T-helper 2 cell treated with Interferon-gamma antibody and Interleukin-4, amounts not matched to agents 100 ng/mL and 5 ng/mL, for 36 hours (primary cell): ENCODE measurements around the gene SYT12. TPM values are rescaled to one million over a fixed set of nuclear protein-coding genes. Genes with fewer than 3 reads are reported as not detected.

ENCODE experiments used
- intact Hi-C: fragments of 100-400 bp; cut with micrococcal nuclease; formaldehyde crosslinking; loops from one replicate; pipeline ENCODE4 v1.15.1; 2023
- total RNA-seq: library from RNA; stranded (reverse); gene quantifications from 2 replicates; pipeline ENCODE4 v1.2.3, GENCODE V29; 2022

SYT12 gene
- total RNA-seq, 1 donor from 2014 or later = not detected

GRCh38 chr11:67054836-67055523 is 32.0 kb downstream of the SYT12 start:
- intact Hi-C loops = no loop called here

- intact Hi-C loops = no loop called here
Observed at GRCh38 chr11:67055812-67056211, 32.9 kb downstream of the SYT12 start.

GRCh38 chr11:67056267-67057204 is 33.6 kb downstream of the SYT12 start, which contains the start of gene RHOD:
TSS of gene RHOD (plus strand) at chr11:67056847. CDS start at chr11:67056903, 56 bp downstream.
- intact Hi-C loops = no loop called here

GRCh38 chr11:67057205-67057672 is 34.3 kb downstream of the SYT12 start:
- intact Hi-C loops = no loop called here

DNA sequence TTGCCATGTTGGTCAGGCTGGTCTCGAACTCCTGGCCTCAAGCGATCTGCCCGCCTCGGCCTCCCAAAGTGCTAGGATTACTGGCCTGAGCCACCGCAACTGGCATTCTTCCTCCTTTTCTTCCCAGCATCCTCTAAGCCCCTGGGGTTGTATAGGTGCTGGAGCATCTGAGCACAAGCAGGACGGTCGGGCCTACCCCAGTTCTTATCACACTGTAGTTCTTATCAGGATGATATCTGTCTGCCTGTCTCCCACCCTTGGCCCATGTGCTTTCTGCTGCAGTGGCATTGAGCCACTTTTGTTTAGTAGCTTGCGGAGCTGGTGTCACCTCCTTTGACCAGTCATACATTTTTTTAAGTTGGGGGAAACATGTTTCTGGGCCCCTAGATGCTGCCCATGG is 35.6 kb downstream of the SYT12 start:
- intact Hi-C loops = no loop called here

GRCh38 chr11:67059671-67060070 is 36.7 kb downstream of the SYT12 start:
- intact Hi-C loops = no loop called here

GRCh38 chr11:67060111-67060522 is 37.2 kb downstream of the SYT12 start:
- intact Hi-C loops = no loop called here

DNA sequence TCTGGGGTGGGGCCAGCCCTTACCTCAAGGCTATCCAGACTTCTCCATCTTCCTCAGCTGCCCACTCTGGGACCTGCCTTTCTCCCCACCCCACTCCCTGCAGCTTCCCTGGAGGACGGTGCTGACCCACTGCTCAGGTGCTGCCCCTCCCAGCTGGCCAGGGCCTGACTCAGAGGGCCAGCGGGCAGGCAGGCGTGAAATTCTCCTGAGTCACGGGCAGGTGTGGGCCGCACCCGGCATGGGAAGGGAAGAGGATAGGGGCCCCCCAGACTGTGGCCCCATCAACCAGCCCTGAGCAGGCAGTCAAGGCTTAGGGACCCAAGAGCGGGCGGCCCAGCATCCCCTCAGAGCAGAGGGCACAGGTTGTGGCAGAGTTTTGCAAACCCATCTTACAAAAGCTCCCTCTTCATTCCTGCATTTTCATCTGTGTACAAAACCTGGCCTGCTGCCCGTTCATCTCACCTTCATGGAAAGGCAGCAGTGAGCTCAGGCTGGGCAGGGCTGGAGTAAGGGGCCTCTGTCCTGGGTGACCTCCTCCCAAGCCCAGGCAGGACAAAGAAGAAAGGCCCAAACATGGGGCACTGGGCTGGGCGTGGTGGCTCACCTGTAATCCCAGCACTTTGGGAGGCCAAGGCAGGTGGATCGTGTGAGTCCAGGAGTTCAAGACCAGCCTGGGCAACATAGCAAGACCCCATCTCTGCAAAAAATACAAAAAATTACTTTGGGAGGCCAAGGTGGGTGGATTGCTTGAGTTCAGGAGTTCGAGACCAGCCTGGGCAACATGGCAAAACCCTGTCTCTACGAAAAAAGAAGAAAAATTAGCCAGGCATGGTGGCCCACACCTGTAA is 39.8 kb downstream of the SYT12 start:
- intact Hi-C loops = no loop called here

- intact Hi-C loops = no loop called here
Observed at GRCh38 chr11:67066333-67066709, 43.4 kb downstream of the SYT12 start.

- intact Hi-C loops = no loop called here
Observed at GRCh38 chr11:67071420-67072284, 48.7 kb downstream of the SYT12 start.

- intact Hi-C loops = no loop called here
Observed at GRCh38 chr11:67072295-67072694, 49.4 kb downstream of the SYT12 start.

GRCh38 chr11:67073908-67074307 is 51.0 kb downstream of the SYT12 start:
- intact Hi-C loops = no loop called here

- intact Hi-C loops = no loop called here
Observed at GRCh38 chr11:67076202-67076601, 53.3 kb downstream of the SYT12 start.

DNA sequence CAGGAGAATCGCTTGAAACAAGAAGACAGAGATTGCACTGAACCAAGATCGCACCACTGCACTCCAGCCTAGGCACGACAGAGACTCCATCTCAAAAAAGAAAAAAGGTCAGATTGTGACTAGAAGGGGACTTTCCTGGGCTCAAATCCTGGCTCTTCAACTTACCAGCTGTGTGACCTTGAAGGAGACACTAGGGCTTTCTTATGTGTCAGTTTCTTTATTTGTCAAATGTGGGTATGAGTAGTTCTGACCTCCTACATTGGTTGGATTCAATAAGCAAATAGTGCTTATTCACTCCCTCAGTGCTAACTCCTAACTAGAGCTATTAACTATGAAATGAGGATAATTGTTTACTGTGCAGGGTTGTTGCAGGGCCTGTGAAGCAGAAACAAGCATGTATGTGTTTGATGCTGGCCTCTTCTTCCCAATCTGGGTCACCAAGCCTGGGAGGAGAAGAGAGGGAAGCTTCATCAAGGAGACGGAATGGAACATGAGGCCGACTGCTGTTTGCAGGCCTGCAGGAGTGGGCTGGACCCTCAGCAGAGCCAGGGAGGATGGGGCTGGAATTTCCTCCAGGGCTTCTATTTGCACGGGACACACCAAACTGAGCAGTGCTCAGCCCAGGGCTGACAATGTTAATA is 56.3 kb downstream of the SYT12 start:
- intact Hi-C loops = no loop called here

DNA sequence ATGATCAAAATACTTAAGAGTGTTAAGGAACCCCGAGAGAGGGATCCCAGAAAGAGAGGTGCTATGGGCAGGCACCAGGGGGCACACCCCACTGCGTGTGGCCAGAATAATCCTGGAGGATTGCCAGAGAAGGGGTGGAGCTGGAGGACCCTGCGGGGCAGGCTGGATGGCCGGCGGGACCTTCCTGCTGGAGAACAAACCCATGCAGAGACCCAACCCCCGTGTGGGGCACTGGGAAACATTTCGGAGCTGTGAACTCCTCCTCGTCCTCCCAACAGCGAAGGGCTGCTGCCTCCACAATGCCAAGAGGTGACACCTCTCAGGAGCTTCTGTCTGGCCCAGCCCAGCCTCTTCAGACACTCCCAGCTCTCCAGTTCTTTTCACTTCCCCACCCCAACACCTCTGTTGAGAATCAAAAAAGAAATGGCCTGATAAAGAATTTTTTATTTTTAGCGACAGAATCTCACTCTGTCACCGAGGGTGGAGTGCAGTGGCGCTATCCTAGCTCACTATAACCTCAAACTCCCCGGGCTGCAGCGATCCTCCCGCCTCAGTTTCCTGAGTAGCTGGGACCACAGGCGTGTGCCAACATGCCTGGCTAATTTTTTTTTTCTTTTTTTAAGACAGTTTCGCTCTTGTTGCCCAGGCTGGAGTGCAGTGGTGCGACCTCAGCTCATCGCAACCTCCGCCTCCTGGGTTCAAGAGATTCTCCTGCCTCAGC is 59.3 kb downstream of the SYT12 start:
- intact Hi-C loops = loop anchor here (5.0 to 10.0 kb wide), 3 partner anchors 35 to 233 kb away; partner anchors contain the start of gene KDM2A

- intact Hi-C loops = loop anchor here (5.0 to 10.0 kb wide), 3 partner anchors 33 to 231 kb away; partner anchors contain the start of gene KDM2A
Observed at GRCh38 chr11:67083786-67084366, 60.9 kb downstream of the SYT12 start.

- intact Hi-C loops = loop anchor here (10.0 kb wide), 1 partner anchor 229 kb away; no protein-coding TSS in a partner anchor
Observed at GRCh38 chr11:67085617-67086016, 62.7 kb downstream of the SYT12 start.

GRCh38 chr11:67090717-67091116 is 67.8 kb downstream of the SYT12 start:
- intact Hi-C loops = no loop called here

- intact Hi-C loops = no loop called here
Observed at GRCh38 chr11:67095214-67095507, 72.2 kb downstream of the SYT12 start.
